Measurements from ENCODE around the gene CNOT4.

- no peak for TF ChIP-seq FOSL1 (IDR thresholded peaks at IDR 0.05; ENCODE audit: insufficient read depth, low read depth, low read length)
- TF ChIP-seq, protein P1, sequence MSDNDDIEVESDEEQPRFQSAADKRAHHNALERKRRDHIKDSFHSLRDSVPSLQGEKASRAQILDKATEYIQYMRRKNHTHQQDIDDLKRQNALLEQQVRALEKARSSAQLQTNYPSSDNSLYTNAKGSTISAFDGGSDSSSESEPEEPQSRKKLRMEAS (IDR thresholded peaks at IDR 0.05): no peak
- TF ChIP-seq TAF1 (IDR thresholded peaks at IDR 0.05; ENCODE audit: low read depth, low read length): no peak
- no peak for TF ChIP-seq POLR2A (IDR thresholded peaks at IDR 0.05; ENCODE audit: control extremely low read depth in 1 of 2, low read depth in 2 of 2, low read length in 2 of 2)
- TF ChIP-seq, protein P2, sequence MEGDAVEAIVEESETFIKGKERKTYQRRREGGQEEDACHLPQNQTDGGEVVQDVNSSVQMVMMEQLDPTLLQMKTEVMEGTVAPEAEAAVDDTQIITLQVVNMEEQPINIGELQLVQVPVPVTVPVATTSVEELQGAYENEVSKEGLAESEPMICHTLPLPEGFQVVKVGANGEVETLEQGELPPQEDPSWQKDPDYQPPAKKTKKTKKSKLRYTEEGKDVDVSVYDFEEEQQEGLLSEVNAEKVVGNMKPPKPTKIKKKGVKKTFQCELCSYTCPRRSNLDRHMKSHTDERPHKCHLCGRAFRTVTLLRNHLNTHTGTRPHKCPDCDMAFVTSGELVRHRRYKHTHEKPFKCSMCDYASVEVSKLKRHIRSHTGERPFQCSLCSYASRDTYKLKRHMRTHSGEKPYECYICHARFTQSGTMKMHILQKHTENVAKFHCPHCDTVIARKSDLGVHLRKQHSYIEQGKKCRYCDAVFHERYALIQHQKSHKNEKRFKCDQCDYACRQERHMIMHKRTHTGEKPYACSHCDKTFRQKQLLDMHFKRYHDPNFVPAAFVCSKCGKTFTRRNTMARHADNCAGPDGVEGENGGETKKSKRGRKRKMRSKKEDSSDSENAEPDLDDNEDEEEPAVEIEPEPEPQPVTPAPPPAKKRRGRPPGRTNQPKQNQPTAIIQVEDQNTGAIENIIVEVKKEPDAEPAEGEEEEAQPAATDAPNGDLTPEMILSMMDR (IDR thresholded peaks at IDR 0.05; ENCODE audit: control extremely low read depth in 1 of 3, insufficient read depth in 1 of 3, low read depth in 1 of 3, low read length in 3 of 3): no peak
- TF ChIP-seq SP2 (IDR thresholded peaks at IDR 0.05; ENCODE audit: low read length): no peak
- TF ChIP-seq SIN3A (conservative IDR thresholded peaks at IDR 0.05 in 1 of 2, IDR thresholded peaks at IDR 0.05 in 1 of 2; ENCODE audit: low read depth in 1 of 2, low read length in 2 of 2): no peak
Measured at GRCh38 chr7:135519871-135520270, 10.0 kb upstream of the CNOT4 start.
